Measurements from ENCODE around the gene ATP5PO.
A peak's percentile ranks its signal among the peaks of the same experiment; 100 is the strongest.

Gene ATP5PO

GRCh38 chr21:33915368-33916199 is at the start of gene ATP5PO:
Gene ATP5PO, minus strand, starts transcription at chr21:33915804. Its CDS starts 41 bp downstream, at chr21:33915763.
- peak; percentile 98 for DNase-seq

GRCh38 chr21:33964706-33965325 is 49.2 kb upstream of the ATP5PO start:
- DNase-seq, result no peak

GRCh38 chr21:33963848-33964555 is 48.4 kb upstream of the ATP5PO start:
- DNase-seq, result no peak

GRCh38 chr21:33962290-33962689 is 46.7 kb upstream of the ATP5PO start:
- DNase-seq, result no peak

GRCh38 chr21:33961061-33961460 is 45.5 kb upstream of the ATP5PO start:
- DNase-seq, result no peak

GRCh38 chr21:33959680-33960079 is 44.1 kb upstream of the ATP5PO start:
- no peak for DNase-seq

GRCh38 chr21:33954395-33954794 is 38.8 kb upstream of the ATP5PO start:
- DNase-seq, result no peak

- no peak for DNase-seq
Measured at GRCh38 chr21:33951276-33952178, 35.9 kb upstream of the ATP5PO start.

- DNase-seq, result no peak
Measured at GRCh38 chr21:33950431-33951079, 35.0 kb upstream of the ATP5PO start.

GRCh38 chr21:33949516-33950430 is 34.2 kb upstream of the ATP5PO start:
- no peak for DNase-seq

GRCh38 chr21:33948951-33949444 is 33.4 kb upstream of the ATP5PO start:
- DNase-seq, result no peak

- peak; percentile 96 for DNase-seq
Measured at GRCh38 chr21:33948096-33948950, 32.7 kb upstream of the ATP5PO start.

- peak; percentile 69 for DNase-seq
Measured at GRCh38 chr21:33947451-33948095, 32.0 kb upstream of the ATP5PO start.

- no peak for DNase-seq
Measured at GRCh38 chr21:33945652-33946270, 30.2 kb upstream of the ATP5PO start.

GRCh38 chr21:33944185-33944763 is 28.7 kb upstream of the ATP5PO start:
- no peak for DNase-seq

- no peak for DNase-seq
Measured at GRCh38 chr21:33943293-33943692, 27.7 kb upstream of the ATP5PO start.

- DNase-seq, result peak; percentile 27
Measured at GRCh38 chr21:33942426-33942825, 26.8 kb upstream of the ATP5PO start.

- DNase-seq, result no peak
Measured at GRCh38 chr21:33940881-33941245, 25.3 kb upstream of the ATP5PO start.
